CD4-positive, alpha-beta memory T cell (primary cell): Measurements from ENCODE around the gene IL18RAP. TPM values are rescaled to one million over a fixed set of nuclear protein-coding genes. Genes with fewer than 3 reads are reported as not detected.

Experiments
- CTCF ChIA-PET: fragments of 350-600 bp; sonication (Branson Sonifier 250); formaldehyde crosslinking; loops from one replicate; lab custom pipeline; 2021; ENCODE audit warnings: inconsistent platforms; ENCODE audit not compliant: partially characterized antibody; lab: Charles Lee
- POLR2A ChIA-PET: fragments of 350-600 bp; sonication (Branson Sonifier 250); formaldehyde crosslinking; loops from one replicate; lab custom pipeline; 2021; ENCODE audit not compliant: partially characterized antibody; lab: Charles Lee
- DNase-seq, 5 donors: peaks; one replicate each; pipeline versions ENCODE4 v3.0.0 to v3.0.0-alpha.2; 2020 to 2022; ENCODE audit warnings: mixed read lengths in 1 of 5
- H3K27ac ChIP-seq: one replicate; pipeline ENCODE4 v1.7.0; 2013; ENCODE audit warnings: low read depth, low read length
- H3K27me3 ChIP-seq: 2 replicates; pipeline ENCODE4 v1.7.0; 2013; ENCODE audit warnings: mild to moderate bottlenecking, low read length, moderate library complexity; ENCODE audit not compliant: insufficient read depth
- H3K36me3 ChIP-seq: 2 replicates; pipeline ENCODE4 v1.7.0; 2013; ENCODE audit warnings: mild to moderate bottlenecking, low read length, moderate library complexity; ENCODE audit not compliant: insufficient read depth
- H3K4me1 ChIP-seq: 2 replicates; pipeline ENCODE4 v1.7.0; 2013; ENCODE audit warnings: mild to moderate bottlenecking, low read length, moderate library complexity; ENCODE audit not compliant: insufficient read depth
- H3K4me3 ChIP-seq, 2 donors: one replicate each; pipeline ENCODE4 v1.7.0; 2013; ENCODE audit warnings: low read length in 2 of 2, mild to moderate bottlenecking in 1 of 2
- H3K9me3 ChIP-seq, 2 donors: one replicate each; pipeline ENCODE4 v1.7.0; 2013; ENCODE audit warnings: low read length in 2 of 2, control low read depth in 1 of 2; ENCODE audit not compliant: control insufficient read depth in 1 of 2
- H3K27ac Mint-ChIP-seq, 7 donors: one replicate each; pipeline ENCODE4 v1.8.0; 2020 to 2021; ENCODE audit warnings: mixed read lengths in 7 of 7, mild to moderate bottlenecking in 6 of 7, inconsistent platforms in 3 of 7, moderate library complexity in 3 of 7
- H3K27me3 Mint-ChIP-seq, 2 donors: one replicate each; pipeline ENCODE4 v1.8.0; 2020 to 2021; ENCODE audit warnings: mixed read lengths in 2 of 2
- H3K36me3 Mint-ChIP-seq, 2 donors: one replicate each; pipeline ENCODE4 v1.8.0; 2020 to 2021; ENCODE audit warnings: mixed read lengths in 2 of 2, inconsistent platforms in 1 of 2, mild to moderate bottlenecking in 1 of 2
- H3K4me1 Mint-ChIP-seq, 4 donors: one replicate each; pipeline ENCODE4 v1.8.0; 2020 to 2021; ENCODE audit warnings: mixed read lengths in 4 of 4, mild to moderate bottlenecking in 1 of 4
- H3K4me3 Mint-ChIP-seq, 8 donors: one replicate each; pipeline ENCODE4 v1.8.0; 2020 to 2021; ENCODE audit warnings: mixed read lengths in 8 of 8, mild to moderate bottlenecking in 7 of 8, moderate library complexity in 6 of 8, inconsistent platforms in 3 of 8
- H3K9me3 Mint-ChIP-seq, 8 donors: one replicate each; pipeline ENCODE4 v1.8.0; 2020 to 2021; ENCODE audit warnings: mixed read lengths in 8 of 8, mild to moderate bottlenecking in 5 of 8, inconsistent platforms in 3 of 8, moderate library complexity in 1 of 8
- intact Hi-C: fragments of 100-400 bp; cut with micrococcal nuclease; formaldehyde crosslinking; loops from one replicate; pipeline ENCODE4 v1.15.1; 2023
- polyA plus RNA-seq, 2 donors: library from polyadenylated mRNA; unstranded; fragments of 300-500 nt; fragmentation: Illumina TruSeq; gene quantifications; one replicate each; pipeline ENCODE4 v1.2.3, GENCODE V29; 2021
- total RNA-seq, 2 experiments: library from RNA; stranded (reverse); gene quantifications; one replicate each; pipeline ENCODE4 v1.2.3, GENCODE V29; 2021

The IL18RAP gene
- total and polyA plus RNA-seq, 4 experiments from 2014 or later = 0.33 to 6.5 (median 4.6) TPM

GRCh38 chr2:102420290-102420689 is 2.7 kb upstream of the IL18RAP start:
- ChIA-PET POLR2A (interaction anchor here (0.5 to 1.3 kb wide), 4 partner anchors 10 to 53 kb away, joined by 3 to 4 read pairs (median 4); no protein-coding TSS in a partner anchor), CTCF (interaction anchor here (1.1 to 1.4 kb wide), 3 partner anchors 10 to 400 kb away, joined by 3 to 6 read pairs (median 3); no protein-coding TSS in a partner anchor)
- intact Hi-C loops = no loop called here
- Mint-ChIP-seq H3K27me3 (no peaks in the 10 kb centered on the region), H3K36me3 (peaks cover 0 to 4% of the 10 kb centered on the region in 2 donors), H3K4me3 (peak overlapping the region; percentile 61 to 88 (median 80)), H3K4me1 (peaks cover 45 to 83% (median 65%) of the 10 kb centered on the region in 4 donors), H3K27ac (peak overlapping the region; percentile 6 to 93 (median 77)), H3K9me3 (peaks cover 0 to 2% (median 0%) of the 10 kb centered on the region in 8 donors)
- H3K27ac ChIP-seq = no peak overlapping the region
- no peaks in the 10 kb centered on the region for H3K27me3 ChIP-seq
- peaks cover 80% of the 10 kb centered on the region for H3K4me1 ChIP-seq
- no peaks in the 10 kb centered on the region for H3K9me3 ChIP-seq
- no peaks in the 10 kb centered on the region for H3K36me3 ChIP-seq
- H3K4me3 ChIP-seq = no peak overlapping the region
- DNase-seq = no peak

- intact Hi-C loops = no loop called here
- peak overlapping the region; percentile 16 to 88 (median 79) for H3K4me3 Mint-ChIP-seq
- Histone ChIP-seq H3K27me3 (no peaks in the 10 kb centered on the region), H3K9me3 (no peaks in the 10 kb centered on the region), H3K27ac (no peak overlapping the region), H3K4me3 (peak overlapping the region in 1 of 2 donors; percentile 1), H3K36me3 (no peaks in the 10 kb centered on the region), H3K4me1 (peaks cover 73% of the 10 kb centered on the region)
- H3K36me3 Mint-ChIP-seq = peaks cover 0 to 4% of the 10 kb centered on the region in 2 donors
- H3K9me3 Mint-ChIP-seq = no peaks in the 10 kb centered on the region
- POLR2A ChIA-PET = interaction anchor here (0.8 to 1.8 kb wide), 2 partner anchors 66 to 224 kb away, joined by 3 to 5 read pairs; partner anchors contain the start of gene IL18R1
- DNase-seq = no peak
- H3K4me1 Mint-ChIP-seq = peaks cover 51 to 86% (median 69%) of the 10 kb centered on the region in 4 donors
- H3K27ac Mint-ChIP-seq = peak overlapping the region; percentile 6 to 90 (median 64)
- no peaks in the 10 kb centered on the region for H3K27me3 Mint-ChIP-seq
- CTCF ChIA-PET = interaction anchor here (0.7 to 1.8 kb wide), 4 partner anchors 9 to 402 kb away, joined by 3 to 5 read pairs (median 4); no protein-coding TSS in a partner anchor
Observed at GRCh38 chr2:102421890-102422759, 835 bp upstream of the IL18RAP start.

DNA sequence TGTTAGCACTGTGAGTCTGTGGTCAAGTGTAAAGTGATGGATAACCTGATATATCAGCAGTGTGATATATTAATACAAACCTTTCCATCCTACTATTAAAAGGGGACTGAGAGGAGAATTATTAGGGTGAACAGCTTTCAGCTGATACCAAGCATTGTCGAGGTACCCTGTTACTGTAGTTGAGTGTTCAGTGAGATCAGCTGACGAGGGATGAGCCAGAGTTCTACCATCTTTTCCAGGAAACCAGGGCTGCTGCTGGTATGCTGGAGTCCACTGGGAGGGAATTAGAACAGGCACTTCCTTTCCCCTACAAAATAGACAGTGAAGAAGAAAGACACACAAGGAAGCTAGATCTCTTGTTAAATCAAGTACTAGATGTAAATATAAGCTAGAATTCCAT is 408 bp downstream of the IL18RAP start:
- ChIA-PET POLR2A (interaction anchor here (0.9 to 1.8 kb wide), 2 partner anchors 13 to 67 kb away, joined by 3 to 5 read pairs; partner anchors contain the start of gene IL18R1), CTCF (interaction anchor here (1.0 to 1.8 kb wide), 2 partner anchors 24 to 173 kb away, joined by 3 to 5 read pairs; no protein-coding TSS in a partner anchor)
- Histone ChIP-seq H3K4me1 (peaks cover 61% of the 10 kb centered on the region), H3K9me3 (no peaks in the 10 kb centered on the region), H3K4me3 (no peak overlapping the region), H3K36me3 (no peaks in the 10 kb centered on the region), H3K27me3 (no peaks in the 10 kb centered on the region), H3K27ac (no peak overlapping the region)
- Mint-ChIP-seq H3K27ac (peak overlapping the region in 4 of 7 donors; percentile 32 to 80 (median 78)), H3K27me3 (no peaks in the 10 kb centered on the region), H3K4me3 (peak overlapping the region in 7 of 8 donors; percentile 23 to 87 (median 77)), H3K4me1 (peaks cover 42 to 85% (median 65%) of the 10 kb centered on the region in 4 donors), H3K9me3 (no peaks in the 10 kb centered on the region), H3K36me3 (no peaks in the 10 kb centered on the region)
- no peak for DNase-seq
- intact Hi-C loops = no loop called here

GRCh38 chr2:102424754-102425153 is 1.8 kb downstream of the IL18RAP start:
- H3K4me1 ChIP-seq = peaks cover 54% of the 10 kb centered on the region
- no peaks in the 10 kb centered on the region for H3K36me3 ChIP-seq
- no peak overlapping the region for H3K4me3 ChIP-seq
- peaks cover 0 to 3% (median 0%) of the 10 kb centered on the region in 8 donors for H3K9me3 Mint-ChIP-seq
- peaks cover 41 to 84% (median 62%) of the 10 kb centered on the region in 4 donors for H3K4me1 Mint-ChIP-seq
- ChIA-PET CTCF (interaction anchor here (1.3 kb wide), 1 partner anchor 69 kb away, joined by 4 read pairs; the partner anchor contains the start of gene IL18R1), POLR2A (interaction anchor here (1.5 kb wide), 1 partner anchor 9 kb away, joined by 4 read pairs; no protein-coding TSS in a partner anchor)
- H3K4me3 Mint-ChIP-seq = peak overlapping the region in 6 of 8 donors; percentile 15 to 56 (median 42)
- H3K27ac Mint-ChIP-seq = peak overlapping the region in 5 of 7 donors; percentile 5 to 80 (median 43)
- no peaks in the 10 kb centered on the region for H3K9me3 ChIP-seq
- no peak overlapping the region for H3K27ac ChIP-seq
- no peaks in the 10 kb centered on the region for H3K27me3 ChIP-seq
- H3K27me3 Mint-ChIP-seq = no peaks in the 10 kb centered on the region
- no peaks in the 10 kb centered on the region for H3K36me3 Mint-ChIP-seq
- DNase-seq = no peak
- intact Hi-C loops = loop anchor here (5.0 kb wide), 1 partner anchor 67 kb away; the partner anchor contains the start of gene IL18R1

DNA sequence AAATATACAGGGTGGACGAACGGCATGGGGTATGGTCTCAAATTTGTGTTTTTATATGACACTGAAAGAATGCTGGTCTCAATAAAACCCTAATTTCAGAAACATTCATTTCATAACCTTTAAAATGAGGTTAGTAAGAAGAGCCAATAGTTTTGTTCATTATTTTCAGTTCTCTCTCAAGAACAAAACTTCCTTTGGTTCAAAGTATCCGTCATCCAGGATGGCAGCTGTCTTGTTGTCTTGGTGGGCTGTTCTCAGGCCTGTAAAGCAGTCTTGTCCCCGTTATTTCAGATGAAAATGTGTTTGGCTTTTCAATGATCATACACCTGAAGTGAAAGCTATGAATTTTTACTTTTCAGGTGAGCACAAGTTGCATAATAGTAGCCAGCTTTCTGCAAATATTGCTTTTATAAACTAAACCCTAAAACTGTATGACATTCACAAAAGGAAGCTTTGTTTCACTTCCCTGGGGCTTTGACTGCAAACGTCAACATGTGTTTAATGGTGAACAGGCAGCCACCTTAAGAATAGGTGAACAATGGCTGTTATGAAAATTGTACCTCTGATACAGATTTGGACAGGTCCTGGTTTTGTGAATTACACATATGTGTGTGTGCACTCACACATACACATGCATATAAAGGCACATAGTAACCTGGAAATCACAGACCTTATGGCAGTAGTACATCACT is 2.6 kb downstream of the IL18RAP start:
- Mint-ChIP-seq H3K27me3 (no peaks in the 10 kb centered on the region), H3K36me3 (no peaks in the 10 kb centered on the region), H3K27ac (peak overlapping the region in 5 of 7 donors; percentile 19 to 86 (median 59)), H3K4me1 (peaks cover 36 to 84% (median 60%) of the 10 kb centered on the region in 4 donors), H3K9me3 (peaks cover 0 to 3% (median 0%) of the 10 kb centered on the region in 8 donors), H3K4me3 (peak overlapping the region in 5 of 8 donors; percentile 38 to 69 (median 48))
- no peak overlapping the region for H3K4me3 ChIP-seq
- H3K27ac ChIP-seq = no peak overlapping the region
- ChIA-PET POLR2A (interaction anchor here (1.5 kb wide), 1 partner anchor 8 kb away, joined by 4 read pairs; no protein-coding TSS in a partner anchor), CTCF (interaction anchor here (1.3 to 2.4 kb wide), 3 partner anchors 18 to 185 kb away, joined by 4 to 12 read pairs (median 4); partner anchors contain the start of gene IL18R1)
- H3K36me3 ChIP-seq = no peaks in the 10 kb centered on the region
- H3K9me3 ChIP-seq = no peaks in the 10 kb centered on the region
- H3K27me3 ChIP-seq = no peaks in the 10 kb centered on the region
- DNase-seq = no peak
- peaks cover 46% of the 10 kb centered on the region for H3K4me1 ChIP-seq
- intact Hi-C loops = loop anchor here (5.0 kb wide), 1 partner anchor 68 kb away; the partner anchor contains the start of gene IL18R1

- intact Hi-C loops = loop anchor here (5.0 kb wide), 1 partner anchor 70 kb away; the partner anchor contains the start of gene IL18R1
- Histone ChIP-seq H3K4me3 (no peak overlapping the region), H3K36me3 (no peaks in the 10 kb centered on the region), H3K4me1 (peaks cover 42% of the 10 kb centered on the region), H3K27me3 (no peaks in the 10 kb centered on the region), H3K9me3 (no peaks in the 10 kb centered on the region), H3K27ac (no peak overlapping the region)
- no peaks in the 10 kb centered on the region for H3K36me3 Mint-ChIP-seq
- CTCF ChIA-PET = interaction anchor here (1.7 to 2.4 kb wide), 2 partner anchors 16 to 187 kb away, joined by 4 to 12 read pairs; no protein-coding TSS in a partner anchor
- H3K27ac Mint-ChIP-seq = peak overlapping the region in 3 of 7 donors; percentile 12 to 37 (median 33)
- peaks cover 0 to 3% (median 0%) of the 10 kb centered on the region in 8 donors for H3K9me3 Mint-ChIP-seq
- peak overlapping the region in 6 of 8 donors; percentile 11 to 47 (median 20) for H3K4me3 Mint-ChIP-seq
- no peaks in the 10 kb centered on the region for H3K27me3 Mint-ChIP-seq
- no peak for DNase-seq
- POLR2A ChIA-PET = interaction anchor here (0.7 to 2.1 kb wide), 2 partner anchors 12 to 68 kb away, joined by 3 to 4 read pairs; no protein-coding TSS in a partner anchor
- peaks cover 29 to 79% (median 53%) of the 10 kb centered on the region in 4 donors for H3K4me1 Mint-ChIP-seq
Observed at GRCh38 chr2:102427249-102427648, 4.3 kb downstream of the IL18RAP start.
